Measurements from ENCODE around the gene PCAT6.

DNA sequence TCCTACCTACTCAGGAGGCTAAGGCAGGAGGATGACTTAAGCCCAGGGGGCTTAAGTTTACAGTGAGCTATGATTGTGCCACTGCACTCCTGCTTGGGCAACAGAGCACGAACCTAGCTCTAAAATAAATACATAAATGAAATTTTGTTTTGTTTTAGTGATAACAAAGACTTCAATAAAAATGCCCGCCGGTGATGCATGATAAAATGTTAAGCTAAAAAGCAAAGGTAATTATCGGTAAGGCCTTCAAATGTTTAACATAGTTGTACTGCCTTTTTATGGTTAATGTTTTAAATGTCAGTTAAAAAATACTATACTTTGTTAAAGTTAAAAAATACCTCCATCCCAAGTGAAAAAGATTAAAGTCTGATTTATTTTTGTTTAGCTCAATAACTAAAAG, 29.6 kb upstream of the PCAT6 start:
- TF ChIP-seq SIN3A (IDR thresholded peaks at IDR 0.05; ENCODE audit: borderline replicate concordance, insufficient read depth, low read length) (no peak), TAF1 (IDR thresholded peaks at IDR 0.05; ENCODE audit: borderline replicate concordance, insufficient read depth, low read length) (no peak), POLR2AphosphoS5 (IDR thresholded peaks at IDR 0.05; ENCODE audit: low read depth, low read length) (no peak)
- TF ChIP-seq, protein P1, sequence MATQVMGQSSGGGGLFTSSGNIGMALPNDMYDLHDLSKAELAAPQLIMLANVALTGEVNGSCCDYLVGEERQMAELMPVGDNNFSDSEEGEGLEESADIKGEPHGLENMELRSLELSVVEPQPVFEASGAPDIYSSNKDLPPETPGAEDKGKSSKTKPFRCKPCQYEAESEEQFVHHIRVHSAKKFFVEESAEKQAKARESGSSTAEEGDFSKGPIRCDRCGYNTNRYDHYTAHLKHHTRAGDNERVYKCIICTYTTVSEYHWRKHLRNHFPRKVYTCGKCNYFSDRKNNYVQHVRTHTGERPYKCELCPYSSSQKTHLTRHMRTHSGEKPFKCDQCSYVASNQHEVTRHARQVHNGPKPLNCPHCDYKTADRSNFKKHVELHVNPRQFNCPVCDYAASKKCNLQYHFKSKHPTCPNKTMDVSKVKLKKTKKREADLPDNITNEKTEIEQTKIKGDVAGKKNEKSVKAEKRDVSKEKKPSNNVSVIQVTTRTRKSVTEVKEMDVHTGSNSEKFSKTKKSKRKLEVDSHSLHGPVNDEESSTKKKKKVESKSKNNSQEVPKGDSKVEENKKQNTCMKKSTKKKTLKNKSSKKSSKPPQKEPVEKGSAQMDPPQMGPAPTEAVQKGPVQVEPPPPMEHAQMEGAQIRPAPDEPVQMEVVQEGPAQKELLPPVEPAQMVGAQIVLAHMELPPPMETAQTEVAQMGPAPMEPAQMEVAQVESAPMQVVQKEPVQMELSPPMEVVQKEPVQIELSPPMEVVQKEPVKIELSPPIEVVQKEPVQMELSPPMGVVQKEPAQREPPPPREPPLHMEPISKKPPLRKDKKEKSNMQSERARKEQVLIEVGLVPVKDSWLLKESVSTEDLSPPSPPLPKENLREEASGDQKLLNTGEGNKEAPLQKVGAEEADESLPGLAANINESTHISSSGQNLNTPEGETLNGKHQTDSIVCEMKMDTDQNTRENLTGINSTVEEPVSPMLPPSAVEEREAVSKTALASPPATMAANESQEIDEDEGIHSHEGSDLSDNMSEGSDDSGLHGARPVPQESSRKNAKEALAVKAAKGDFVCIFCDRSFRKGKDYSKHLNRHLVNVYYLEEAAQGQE (IDR thresholded peaks at IDR 0.05; ENCODE audit: insufficient read depth in 1 of 2, low read depth in 2 of 2, low read length in 2 of 2) = no peak
